Astrocyte (in vitro differentiated cells and primary cell): ENCODE data around the gene SOBP. TPM values are rescaled to one million over a fixed set of nuclear protein-coding genes. Genes with fewer than 3 reads are reported as not detected.

Source experiments
- DNase-seq: peaks from one replicate; pipeline ENCODE4 v3.0.0-alpha.2; 2010; ENCODE audit warnings: low read depth
- FAIRE-seq: peaks from 2 replicates; lab custom pipeline; 2011; peaks lifted over from hg19 to GRCh38; lab: Jason Lieb, UNC
- H2AFZ ChIP-seq: 2 replicates; pipeline ENCODE4 v1.6.0; 2012; ENCODE audit warnings: low read depth, low read length, inconsistent platforms
- H3K27ac ChIP-seq: 2 replicates; pipeline ENCODE4 v1.5.1; 2011; ENCODE audit warnings: low read depth, low read length, inconsistent platforms
- H3K27me3 ChIP-seq: 2 replicates; pipeline ENCODE4 v1.6.0; 2011; ENCODE audit warnings: low read length, inconsistent platforms; ENCODE audit not compliant: insufficient read depth
- H3K36me3 ChIP-seq: 2 replicates; pipeline ENCODE4 v1.5.1; 2011; ENCODE audit warnings: low read length, inconsistent platforms; ENCODE audit not compliant: insufficient read depth
- H3K4me1 ChIP-seq: 2 replicates; pipeline ENCODE4 v1.5.1; 2011; ENCODE audit warnings: low read length, inconsistent platforms; ENCODE audit not compliant: insufficient read depth
- H3K4me2 ChIP-seq: 2 replicates; pipeline ENCODE4 v1.6.0; 2012; ENCODE audit warnings: low read length, inconsistent platforms
- H3K4me3 ChIP-seq: 2 replicates; pipeline ENCODE4 v1.5.1; 2011; ENCODE audit warnings: low read depth, mild to moderate bottlenecking, low read length, inconsistent platforms; ENCODE audit not compliant: insufficient read depth
- H3K79me2 ChIP-seq: 2 replicates; pipeline ENCODE4 v1.6.0; 2012; ENCODE audit warnings: mild to moderate bottlenecking, low read length, inconsistent platforms; ENCODE audit not compliant: insufficient read depth
- H3K9ac ChIP-seq: 2 replicates; pipeline ENCODE4 v1.6.0; 2012; ENCODE audit warnings: mild to moderate bottlenecking, low read length, inconsistent platforms
- H3K9me3 ChIP-seq: 2 replicates; pipeline ENCODE4 v1.5.1; 2012; ENCODE audit warnings: low read depth, mild to moderate bottlenecking, low read length, inconsistent platforms; ENCODE audit not compliant: insufficient read depth
- H4K20me1 ChIP-seq: 2 replicates; pipeline ENCODE4 v1.6.0; 2012; ENCODE audit warnings: low read length, inconsistent platforms; ENCODE audit not compliant: insufficient read depth
- H3K27ac Mint-ChIP-seq: one replicate; pipeline ENCODE4 v1.8.0; 2021; ENCODE audit warnings: mild to moderate bottlenecking, mixed read lengths; ENCODE audit not compliant: unreplicated experiment
- H3K27me3 Mint-ChIP-seq: one replicate; pipeline ENCODE4 v1.8.0; 2021; ENCODE audit warnings: low read depth, mixed read lengths; ENCODE audit not compliant: unreplicated experiment
- H3K36me3 Mint-ChIP-seq: one replicate; pipeline ENCODE4 v1.8.0; 2021; ENCODE audit warnings: low read depth, mixed read lengths; ENCODE audit not compliant: unreplicated experiment
- H3K4me1 Mint-ChIP-seq: one replicate; pipeline ENCODE4 v1.8.0; 2021; ENCODE audit warnings: low read depth, mixed read lengths; ENCODE audit not compliant: unreplicated experiment
- H3K4me3 Mint-ChIP-seq: one replicate; pipeline ENCODE4 v1.8.0; 2021; ENCODE audit warnings: mild to moderate bottlenecking, moderate library complexity, mixed read lengths; ENCODE audit not compliant: unreplicated experiment
- H3K9me3 Mint-ChIP-seq: one replicate; pipeline ENCODE4 v1.8.0; 2021; ENCODE audit warnings: mild to moderate bottlenecking, mixed read lengths; ENCODE audit not compliant: unreplicated experiment
- EZH2 ChIP-seq: IDR thresholded peaks from 2 replicates; pipeline ENCODE4 v1.6.1; 2012; ENCODE audit warnings: mild to moderate bottlenecking, low read length, inconsistent platforms; ENCODE audit not compliant: insufficient read depth
- total RNA-seq: library from RNA; stranded (reverse); gene quantifications from 2 replicates; pipeline ENCODE4 v1.2.1, GENCODE V29; 2021
- TF ChIP-seq, protein P1 (sequence below): IDR thresholded peaks from 2 replicates; pipeline ENCODE4 v1.5.1; 2011; ENCODE audit warnings: low read depth, mild to moderate bottlenecking, inconsistent platforms, low read length, moderate library complexity; ENCODE audit not compliant: insufficient read depth

The SOBP gene
- total RNA-seq, 1 donor from 2014 or later, result 4.7 TPM

DNA sequence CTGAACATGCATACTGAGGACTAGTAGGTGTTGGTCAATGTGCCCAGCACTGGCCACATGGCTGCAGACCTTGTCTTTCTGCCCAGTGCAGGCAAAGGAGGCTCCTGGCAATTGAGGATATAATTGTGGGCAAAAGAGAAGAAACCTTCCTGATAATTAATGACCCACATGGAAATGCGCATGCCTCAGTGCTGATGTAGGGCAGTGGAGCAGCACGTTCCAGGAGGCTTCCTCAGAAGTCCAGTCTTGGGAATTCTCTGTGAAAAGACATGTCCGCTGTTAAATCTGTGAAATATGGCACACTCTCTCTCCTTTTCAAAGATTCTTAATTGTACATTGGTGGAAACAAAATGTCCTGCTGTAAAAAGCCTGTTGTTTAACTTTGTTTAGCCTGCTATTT is 34.7 kb downstream of the SOBP start:
- Histone ChIP-seq H3K27ac (no peak overlapping the region), H3K79me2 (no peaks in the 10 kb centered on the region), H3K9ac (no peak overlapping the region), H3K4me2 (no peak overlapping the region), H3K4me3 (no peak overlapping the region), H3K4me1 (no peaks in the 10 kb centered on the region), H2AFZ (no peak overlapping the region), H3K27me3 (no peaks in the 10 kb centered on the region), H3K36me3 (no peaks in the 10 kb centered on the region), H3K9me3 (no peaks in the 10 kb centered on the region), H4K20me1 (no peaks in the 10 kb centered on the region)
- peaks cover 3% of the 10 kb centered on the region for H3K9me3 Mint-ChIP-seq
- H3K27ac Mint-ChIP-seq, result no peak overlapping the region
- H3K4me1 Mint-ChIP-seq, result no peaks in the 10 kb centered on the region
- H3K4me3 Mint-ChIP-seq, result no peak overlapping the region
- TF ChIP-seq EZH2, result no peak
- TF ChIP-seq, protein P1, sequence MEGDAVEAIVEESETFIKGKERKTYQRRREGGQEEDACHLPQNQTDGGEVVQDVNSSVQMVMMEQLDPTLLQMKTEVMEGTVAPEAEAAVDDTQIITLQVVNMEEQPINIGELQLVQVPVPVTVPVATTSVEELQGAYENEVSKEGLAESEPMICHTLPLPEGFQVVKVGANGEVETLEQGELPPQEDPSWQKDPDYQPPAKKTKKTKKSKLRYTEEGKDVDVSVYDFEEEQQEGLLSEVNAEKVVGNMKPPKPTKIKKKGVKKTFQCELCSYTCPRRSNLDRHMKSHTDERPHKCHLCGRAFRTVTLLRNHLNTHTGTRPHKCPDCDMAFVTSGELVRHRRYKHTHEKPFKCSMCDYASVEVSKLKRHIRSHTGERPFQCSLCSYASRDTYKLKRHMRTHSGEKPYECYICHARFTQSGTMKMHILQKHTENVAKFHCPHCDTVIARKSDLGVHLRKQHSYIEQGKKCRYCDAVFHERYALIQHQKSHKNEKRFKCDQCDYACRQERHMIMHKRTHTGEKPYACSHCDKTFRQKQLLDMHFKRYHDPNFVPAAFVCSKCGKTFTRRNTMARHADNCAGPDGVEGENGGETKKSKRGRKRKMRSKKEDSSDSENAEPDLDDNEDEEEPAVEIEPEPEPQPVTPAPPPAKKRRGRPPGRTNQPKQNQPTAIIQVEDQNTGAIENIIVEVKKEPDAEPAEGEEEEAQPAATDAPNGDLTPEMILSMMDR, result no peak
- peaks cover 7% of the 10 kb centered on the region for H3K36me3 Mint-ChIP-seq
- FAIRE-seq (no peak), DNase-seq (no peak)
- H3K27me3 Mint-ChIP-seq, result no peaks in the 10 kb centered on the region

DNA sequence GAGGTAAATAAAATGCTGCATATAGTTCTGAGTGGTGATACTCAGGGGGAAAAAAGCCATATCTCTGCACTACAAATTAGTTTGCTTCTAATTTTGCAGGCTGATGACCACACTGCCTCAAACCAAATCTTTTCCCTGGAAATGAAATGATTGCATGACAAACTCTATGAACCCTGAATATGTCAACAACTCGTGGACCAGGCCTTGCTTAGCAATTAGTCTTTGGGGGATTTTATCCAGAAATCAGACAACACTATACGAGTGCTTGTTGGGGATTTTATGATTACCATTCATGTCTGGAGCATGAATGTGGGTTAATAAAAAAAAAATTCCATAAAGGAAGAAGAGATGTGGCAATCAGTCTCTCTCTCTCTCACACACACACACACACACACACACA is 42.0 kb downstream of the SOBP start:
- Mint-ChIP-seq H3K9me3 (no peaks in the 10 kb centered on the region), H3K36me3 (no peaks in the 10 kb centered on the region), H3K4me1 (peaks cover 28% of the 10 kb centered on the region), H3K27ac (no peak overlapping the region), H3K4me3 (no peak overlapping the region), H3K27me3 (no peaks in the 10 kb centered on the region)
- no peaks in the 10 kb centered on the region for H3K79me2 ChIP-seq
- no peak overlapping the region for H2AFZ ChIP-seq
- no peak overlapping the region for H3K4me2 ChIP-seq
- no peaks in the 10 kb centered on the region for H4K20me1 ChIP-seq
- no peaks in the 10 kb centered on the region for H3K27me3 ChIP-seq
- H3K9ac ChIP-seq, result no peak overlapping the region
- no peak overlapping the region for H3K4me3 ChIP-seq
- H3K4me1 ChIP-seq, result no peaks in the 10 kb centered on the region
- DNase-seq, result no peak
- FAIRE-seq, result no peak
- TF ChIP-seq, protein P1, result no peak
- no peak for TF ChIP-seq EZH2
- H3K27ac ChIP-seq, result no peak overlapping the region
- no peaks in the 10 kb centered on the region for H3K9me3 ChIP-seq
- no peaks in the 10 kb centered on the region for H3K36me3 ChIP-seq

GRCh38 chr6:107532706-107533105 is 42.8 kb downstream of the SOBP start:
- no peaks in the 10 kb centered on the region for H3K4me1 ChIP-seq
- DNase-seq (no peak), FAIRE-seq (no peak)
- no peaks in the 10 kb centered on the region for H3K79me2 ChIP-seq
- no peaks in the 10 kb centered on the region for H3K36me3 Mint-ChIP-seq
- H4K20me1 ChIP-seq, result no peaks in the 10 kb centered on the region
- H3K27ac ChIP-seq, result no peak overlapping the region
- no peaks in the 10 kb centered on the region for H3K36me3 ChIP-seq
- TF ChIP-seq, protein P1, result no peak
- no peak for TF ChIP-seq EZH2
- no peak overlapping the region for H3K27ac Mint-ChIP-seq
- H3K4me3 Mint-ChIP-seq, result no peak overlapping the region
- H3K9ac ChIP-seq, result no peak overlapping the region
- no peak overlapping the region for H2AFZ ChIP-seq
- H3K4me2 ChIP-seq, result no peak overlapping the region
- H3K4me3 ChIP-seq, result no peak overlapping the region
- no peaks in the 10 kb centered on the region for H3K9me3 ChIP-seq
- H3K4me1 Mint-ChIP-seq, result peaks cover 32% of the 10 kb centered on the region
- no peaks in the 10 kb centered on the region for H3K27me3 Mint-ChIP-seq
- H3K9me3 Mint-ChIP-seq, result no peaks in the 10 kb centered on the region
- H3K27me3 ChIP-seq, result no peaks in the 10 kb centered on the region
